Epithelial cell of esophagus (primary cell): ENCODE measurements around the gene GPN1.
"Not testable (repeated sequence)": the region's sequence is repeated elsewhere in the genome, so short reads cannot be mapped to it uniquely, and the experiment has no call there.

ENCODE experiments used
- DNase-seq: peaks from one replicate; pipeline ENCODE4 v3.0.0; 2010; ENCODE audit warnings: low read depth
- H3K4me3 ChIP-seq: 2 replicates; pipeline ENCODE4 v1.5.1; 2011; ENCODE audit warnings: mild to moderate bottlenecking, low read length, control low read depth
- TF ChIP-seq, protein P1 (sequence below): IDR thresholded peaks from 2 replicates; pipeline ENCODE4 v1.5.1; 2011; ENCODE audit warnings: low read depth, mild to moderate bottlenecking, low read length, control low read depth, inconsistent platforms; ENCODE audit not compliant: insufficient read depth; ENCODE audit errors: missing control alignments

GPN1 gene

DNA sequence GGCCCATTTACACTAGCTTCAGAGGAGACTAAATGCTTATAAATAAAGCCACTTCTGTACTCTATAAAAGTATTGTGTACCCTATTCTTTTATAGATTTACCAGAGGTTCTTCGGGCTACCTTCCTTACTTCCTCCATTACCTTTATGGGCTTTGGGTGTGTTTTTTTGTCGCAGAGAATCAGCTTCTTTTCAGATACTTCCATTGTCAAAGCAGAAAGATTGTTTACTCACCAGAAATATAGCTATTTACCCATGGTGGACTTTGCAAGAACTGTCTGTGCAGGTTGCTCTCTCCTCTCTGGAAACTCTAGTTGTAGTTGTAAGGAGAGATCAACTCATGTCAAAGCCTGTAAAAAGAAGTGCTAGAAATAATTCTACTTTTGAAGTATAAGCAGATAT is 14.9 kb upstream of the GPN1 start:
- DNase-seq = no peak
- no peak overlapping the region for H3K4me3 ChIP-seq
- TF ChIP-seq, protein P1, sequence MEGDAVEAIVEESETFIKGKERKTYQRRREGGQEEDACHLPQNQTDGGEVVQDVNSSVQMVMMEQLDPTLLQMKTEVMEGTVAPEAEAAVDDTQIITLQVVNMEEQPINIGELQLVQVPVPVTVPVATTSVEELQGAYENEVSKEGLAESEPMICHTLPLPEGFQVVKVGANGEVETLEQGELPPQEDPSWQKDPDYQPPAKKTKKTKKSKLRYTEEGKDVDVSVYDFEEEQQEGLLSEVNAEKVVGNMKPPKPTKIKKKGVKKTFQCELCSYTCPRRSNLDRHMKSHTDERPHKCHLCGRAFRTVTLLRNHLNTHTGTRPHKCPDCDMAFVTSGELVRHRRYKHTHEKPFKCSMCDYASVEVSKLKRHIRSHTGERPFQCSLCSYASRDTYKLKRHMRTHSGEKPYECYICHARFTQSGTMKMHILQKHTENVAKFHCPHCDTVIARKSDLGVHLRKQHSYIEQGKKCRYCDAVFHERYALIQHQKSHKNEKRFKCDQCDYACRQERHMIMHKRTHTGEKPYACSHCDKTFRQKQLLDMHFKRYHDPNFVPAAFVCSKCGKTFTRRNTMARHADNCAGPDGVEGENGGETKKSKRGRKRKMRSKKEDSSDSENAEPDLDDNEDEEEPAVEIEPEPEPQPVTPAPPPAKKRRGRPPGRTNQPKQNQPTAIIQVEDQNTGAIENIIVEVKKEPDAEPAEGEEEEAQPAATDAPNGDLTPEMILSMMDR = no peak

- no peak for DNase-seq
- H3K4me3 ChIP-seq = no peak overlapping the region
- TF ChIP-seq, protein P1 = no peak
Observed at GRCh38 chr2:27615316-27615715, 13.5 kb upstream of the GPN1 start.

DNA sequence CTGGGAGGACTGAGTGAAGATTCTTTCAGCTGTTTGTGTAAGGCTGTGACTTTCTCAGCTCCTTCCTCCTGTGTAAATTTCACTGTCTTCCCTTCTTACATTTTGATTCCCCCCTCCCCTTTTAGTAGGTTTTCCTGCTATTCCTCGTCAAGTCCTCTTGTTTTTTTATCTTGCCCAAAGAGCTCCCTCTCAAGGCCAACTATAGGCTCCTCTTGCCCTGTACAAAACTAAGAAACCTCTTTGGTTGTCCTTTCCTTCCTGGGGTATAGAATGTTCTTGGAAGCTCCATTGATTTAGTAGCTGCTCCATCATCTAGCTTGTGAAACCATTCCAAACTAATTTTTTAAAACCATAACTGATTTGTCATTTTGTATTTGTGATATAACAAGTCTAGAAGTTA is 7.3 kb upstream of the GPN1 start:
- TF ChIP-seq, protein P1 = no peak
- no peak for DNase-seq
- H3K4me3 ChIP-seq = no peak overlapping the region

GRCh38 chr2:27622921-27623384 is 5.9 kb upstream of the GPN1 start:
- TF ChIP-seq, protein P1 = no peak
- DNase-seq = peak; percentile 52
- H3K4me3 ChIP-seq = no peak overlapping the region

DNA sequence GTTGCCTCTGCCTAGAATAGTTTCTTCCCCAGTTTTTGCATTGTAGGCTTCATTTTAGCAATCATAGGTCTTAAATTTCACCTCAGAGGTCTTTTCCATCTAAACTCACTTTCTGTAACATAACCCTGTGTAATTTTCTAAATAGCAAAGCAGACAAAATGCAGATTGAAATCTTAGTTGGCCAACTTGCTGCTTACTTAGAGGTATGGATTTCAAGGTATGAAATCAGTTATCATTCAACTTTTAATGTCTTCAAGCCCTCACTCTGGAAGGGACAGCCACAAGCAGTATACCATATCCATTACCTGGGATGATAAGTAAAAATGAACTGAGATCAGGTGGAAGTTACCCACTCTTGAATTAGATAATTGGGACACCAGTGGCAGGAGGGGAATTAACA is 3.9 kb upstream of the GPN1 start:
- DNase-seq = no peak
- H3K4me3 ChIP-seq = no peak overlapping the region
- TF ChIP-seq, protein P1 = no peak

GRCh38 chr2:27626323-27626722 is 2.5 kb upstream of the GPN1 start:
- not testable (repeated sequence) for H3K4me3 ChIP-seq
- DNase-seq = peak; percentile 22

DNA sequence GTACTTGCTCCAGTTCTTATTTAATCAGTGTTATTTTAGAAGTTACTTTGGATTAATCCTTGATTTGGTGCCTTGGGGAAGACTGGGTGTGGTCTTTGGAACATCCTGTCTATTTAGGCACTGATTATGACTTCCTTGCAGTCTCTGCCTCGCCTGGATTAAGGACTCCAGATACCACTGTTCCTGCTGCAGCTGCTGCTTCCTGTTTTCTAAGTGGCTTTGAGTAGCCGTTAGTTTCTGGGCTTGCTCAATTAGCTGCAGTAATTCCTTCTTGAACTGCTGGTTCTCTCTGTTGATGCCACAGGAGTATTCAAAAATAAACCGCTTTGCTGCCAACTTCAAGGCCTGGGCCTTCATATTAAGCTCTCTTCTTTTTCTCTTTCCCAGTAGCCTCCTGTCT is 1.9 kb upstream of the GPN1 start:
- DNase-seq = peak; percentile 13
- not testable (repeated sequence) for H3K4me3 ChIP-seq

- TF ChIP-seq, protein P1 = no peak
- peak; percentile 96 for DNase-seq
- peak overlapping the region; percentile 72 for H3K4me3 ChIP-seq
Observed at GRCh38 chr2:27627963-27628766, 685 bp upstream of the GPN1 start.

GRCh38 chr2:27630257-27630656 is 1.4 kb downstream of the GPN1 start:
- not testable (repeated sequence) for DNase-seq, H3K4me3 ChIP-seq
